ENCODE results near the gene VEGFB.

- TF ChIP-seq, protein P1, sequence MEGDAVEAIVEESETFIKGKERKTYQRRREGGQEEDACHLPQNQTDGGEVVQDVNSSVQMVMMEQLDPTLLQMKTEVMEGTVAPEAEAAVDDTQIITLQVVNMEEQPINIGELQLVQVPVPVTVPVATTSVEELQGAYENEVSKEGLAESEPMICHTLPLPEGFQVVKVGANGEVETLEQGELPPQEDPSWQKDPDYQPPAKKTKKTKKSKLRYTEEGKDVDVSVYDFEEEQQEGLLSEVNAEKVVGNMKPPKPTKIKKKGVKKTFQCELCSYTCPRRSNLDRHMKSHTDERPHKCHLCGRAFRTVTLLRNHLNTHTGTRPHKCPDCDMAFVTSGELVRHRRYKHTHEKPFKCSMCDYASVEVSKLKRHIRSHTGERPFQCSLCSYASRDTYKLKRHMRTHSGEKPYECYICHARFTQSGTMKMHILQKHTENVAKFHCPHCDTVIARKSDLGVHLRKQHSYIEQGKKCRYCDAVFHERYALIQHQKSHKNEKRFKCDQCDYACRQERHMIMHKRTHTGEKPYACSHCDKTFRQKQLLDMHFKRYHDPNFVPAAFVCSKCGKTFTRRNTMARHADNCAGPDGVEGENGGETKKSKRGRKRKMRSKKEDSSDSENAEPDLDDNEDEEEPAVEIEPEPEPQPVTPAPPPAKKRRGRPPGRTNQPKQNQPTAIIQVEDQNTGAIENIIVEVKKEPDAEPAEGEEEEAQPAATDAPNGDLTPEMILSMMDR (IDR thresholded peaks at IDR 0.05), result no peak
- TF ChIP-seq POLR2A (IDR thresholded peaks at IDR 0.05), result no peak
Observed at GRCh38 chr11:64222651-64223000, 11.8 kb upstream of the VEGFB start.

All from Peyer's patch (tissue), 4 donors.